K562 (cell line): ENCODE results near the gene CCL21.

Experiments used
- POLR2A ChIP-seq: fragments of 450-650 bp; conservative IDR thresholded peaks from 2 replicates; pipeline ENCODE4 v1.6.1; 2016
- PRPF4 ChIP-seq: fragments of 200-400 bp; formaldehyde crosslinking; IDR thresholded peaks from one replicate; pipeline ENCODE4 v1.6.1; 2017; ENCODE audit warnings: low read length, low read depth, mild to moderate bottlenecking; ENCODE audit not compliant: insufficient read depth, poor library complexity, severe bottlenecking
- RAD21 ChIP-seq, 2 experiments: fragments of 250-450 bp in 1 of 2; fragments of 450-650 bp in 1 of 2; sonication (Bioruptor Pico) in 1 of 2; formaldehyde crosslinking in 1 of 2; IDR thresholded peaks in 1 of 2; conservative IDR thresholded peaks in 1 of 2; 2 replicates each; pipeline versions ENCODE4 v1.4.0 to v1.8.0; 2020 to 2022; ENCODE audit warnings: mild to moderate bottlenecking in 2 of 2, moderate library complexity in 1 of 2
- RHOXF2B ChIP-seq: fragments of 250-450 bp; sonication (Bioruptor Pico); conservative IDR thresholded peaks from 2 replicates; pipeline ENCODE4 v1.5.1; 2021
- SMAD2 ChIP-seq: fragments of 150-350 bp; IDR thresholded peaks from 2 replicates; pipeline ENCODE4 v1.6.1; 2014; ENCODE audit warnings: low read depth, mild to moderate bottlenecking, low read length
- TEAD2 ChIP-seq: fragments of 450-650 bp; IDR thresholded peaks from 2 replicates; pipeline ENCODE4 v1.6.1; 2016; ENCODE audit warnings: missing genetic modification characterization, control low read depth, missing compliant biosample characterization
- ZC3H11A ChIP-seq: IDR thresholded peaks from 2 replicates; pipeline ENCODE4 v1.6.1; 2012; ENCODE audit warnings: low read depth, low read length, improper control_type of control experiment
- ZNF507 ChIP-seq: conservative IDR thresholded peaks from 2 replicates; pipeline ENCODE4 v1.6.1; 2017; ENCODE audit warnings: missing genetic modification characterization, missing compliant biosample characterization
- TF ChIP-seq, protein P1 (sequence below): fragments of 450-650 bp; formaldehyde crosslinking; IDR thresholded peaks from 2 replicates; pipeline ENCODE4 v1.4.0; 2020; ENCODE audit warnings: mild to moderate bottlenecking

DNA sequence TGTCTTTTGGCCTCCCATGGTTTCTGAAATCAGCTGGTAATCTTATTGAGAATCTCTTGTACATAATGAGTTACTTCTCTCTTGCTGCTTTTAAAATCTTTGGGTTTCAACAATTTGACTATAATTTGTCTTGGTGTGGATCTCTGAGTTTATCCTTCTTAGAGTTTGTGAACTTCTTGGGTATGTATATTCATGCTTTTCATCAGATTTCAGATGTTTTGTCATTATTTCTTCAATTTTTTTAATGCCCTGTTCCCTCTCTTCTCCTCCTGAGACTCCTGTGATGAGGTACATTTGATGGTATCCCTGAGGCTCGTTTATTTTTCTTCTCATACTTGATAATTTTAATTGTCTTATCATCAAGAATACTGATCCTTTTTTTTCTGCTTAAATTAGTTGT is 2.2 kb upstream of the CCL21 start:
- TF ChIP-seq ZNF507 (tag) (no peak), SMAD2 (no peak), ZC3H11A (no peak), POLR2A (no peak), RHOXF2B (CRISPR knock-in tag) (no peak), RAD21 (CRISPR knock-in tag; conservative IDR thresholded peaks at IDR 0.05 in 1 of 2, IDR thresholded peaks at IDR 0.05 in 1 of 2) (no peak), TEAD2 (no peak), PRPF4 (no peak)
- TF ChIP-seq, protein P1, sequence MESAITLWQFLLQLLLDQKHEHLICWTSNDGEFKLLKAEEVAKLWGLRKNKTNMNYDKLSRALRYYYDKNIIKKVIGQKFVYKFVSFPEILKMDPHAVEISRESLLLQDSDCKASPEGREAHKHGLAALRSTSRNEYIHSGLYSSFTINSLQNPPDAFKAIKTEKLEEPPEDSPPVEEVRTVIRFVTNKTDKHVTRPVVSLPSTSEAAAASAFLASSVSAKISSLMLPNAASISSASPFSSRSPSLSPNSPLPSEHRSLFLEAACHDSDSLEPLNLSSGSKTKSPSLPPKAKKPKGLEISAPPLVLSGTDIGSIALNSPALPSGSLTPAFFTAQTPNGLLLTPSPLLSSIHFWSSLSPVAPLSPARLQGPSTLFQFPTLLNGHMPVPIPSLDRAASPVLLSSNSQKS = no peak
